CD14-positive monocyte (primary cell): ENCODE measurements around the gene NRM. TPM values are rescaled to one million over a fixed set of nuclear protein-coding genes. Genes with fewer than 3 reads are reported as not detected.

Experiments used
- DNase-seq, 3 donors: peaks; one replicate each; pipeline ENCODE4 v3.0.0-alpha.2; 2011 to 2022
- H2AFZ ChIP-seq: 2 replicates; pipeline ENCODE4 v1.6.0; 2012; ENCODE audit warnings: mild to moderate bottlenecking, low read depth, low read length, inconsistent platforms; ENCODE audit not compliant: insufficient read depth, poor library complexity, severe bottlenecking
- H3K27ac ChIP-seq, 2 donors: 1 replicate in 1 of 2; 2 replicates in 1 of 2; pipeline ENCODE4 v1.5.1; 2012 to 2013; ENCODE audit warnings: low read length in 2 of 2, control low read depth in 1 of 2, inconsistent platforms in 1 of 2, low read depth in 1 of 2, mild to moderate bottlenecking in 1 of 2
- H3K27me3 ChIP-seq, 2 donors: one replicate each; pipeline versions ENCODE4 v1.6.0 to v1.6.1; 2011 to 2013; ENCODE audit warnings: low read length in 2 of 2; ENCODE audit not compliant: control insufficient read depth in 2 of 2, insufficient read depth in 2 of 2
- H3K36me3 ChIP-seq, 2 donors: replicated peaks in 1 of 2; 1 replicate in 1 of 2; 2 replicates in 1 of 2; pipeline versions ENCODE4 v1.5.1 to v1.6.1; 2012 to 2013; ENCODE audit warnings: low read length in 2 of 2, control low read depth in 1 of 2, inconsistent platforms in 1 of 2, mild to moderate bottlenecking in 1 of 2; ENCODE audit not compliant: insufficient read depth in 2 of 2, control insufficient read depth in 1 of 2
- H3K4me1 ChIP-seq, 2 donors: 1 replicate in 1 of 2; 2 replicates in 1 of 2; pipeline versions ENCODE4 v1.5.1 to v1.6.1; 2012 to 2013; ENCODE audit warnings: low read length in 2 of 2, control low read depth in 1 of 2, inconsistent platforms in 1 of 2, mild to moderate bottlenecking in 1 of 2, moderate library complexity in 1 of 2; ENCODE audit not compliant: insufficient read depth in 2 of 2, control insufficient read depth in 1 of 2
- H3K4me2 ChIP-seq: replicated peaks from 2 replicates; pipeline ENCODE3; 2012; ENCODE audit warnings: low read length, moderate library complexity, mild to moderate bottlenecking; ENCODE audit not compliant: poor library complexity, severe bottlenecking; ENCODE audit errors: extremely low read depth
- H3K4me3 ChIP-seq, 3 experiments: fragments of 200-600 bp in 1 of 3; sonication (generic) in 1 of 3; replicated peaks in 1 of 3; 1 replicate in 2 of 3; 2 replicates in 1 of 3; pipeline ENCODE4 v1.5.1; 2011 to 2013; ENCODE audit warnings: low read length in 3 of 3, mild to moderate bottlenecking in 3 of 3, control low read depth in 2 of 3, low read depth in 2 of 3, inconsistent platforms in 1 of 3, moderate library complexity in 1 of 3
- H3K79me2 ChIP-seq: 2 replicates; pipeline ENCODE4 v1.6.0; 2012; ENCODE audit warnings: mild to moderate bottlenecking, control low read depth, inconsistent platforms, low read length, moderate library complexity; ENCODE audit not compliant: insufficient read depth
- H3K9ac ChIP-seq: 2 replicates; pipeline ENCODE4 v1.6.0; 2017; ENCODE audit warnings: low read length, mild to moderate bottlenecking; ENCODE audit not compliant: insufficient read depth, poor library complexity, severe bottlenecking
- H3K9me3 ChIP-seq, 2 donors: replicated peaks in 1 of 2; 1 replicate in 1 of 2; 2 replicates in 1 of 2; pipeline versions ENCODE4 v1.5.1 to v1.6.1; 2012 to 2013; ENCODE audit warnings: low read length in 2 of 2, control low read depth in 1 of 2; ENCODE audit not compliant: control insufficient read depth in 1 of 2, insufficient read depth in 1 of 2
- H4K20me1 ChIP-seq: 2 replicates; pipeline ENCODE4 v1.6.0; 2012; ENCODE audit warnings: mild to moderate bottlenecking, low read length, control low read depth, moderate library complexity; ENCODE audit not compliant: insufficient read depth
- H3K27ac Mint-ChIP-seq, 7 donors: one replicate each; pipeline ENCODE4 v1.8.0; 2020; ENCODE audit warnings: mild to moderate bottlenecking in 7 of 7, mixed read lengths in 7 of 7, moderate library complexity in 6 of 7, inconsistent platforms in 2 of 7
- H3K27me3 Mint-ChIP-seq, 3 donors: one replicate each; pipeline ENCODE4 v1.8.0; 2021 to 2022; ENCODE audit warnings: low read depth in 3 of 3, mild to moderate bottlenecking in 3 of 3, mixed read lengths in 3 of 3, moderate library complexity in 3 of 3, inconsistent platforms in 1 of 3
- H3K36me3 Mint-ChIP-seq, 2 donors: one replicate each; pipeline ENCODE4 v1.8.0; 2020; ENCODE audit warnings: mixed read lengths in 2 of 2, inconsistent platforms in 1 of 2, mild to moderate bottlenecking in 1 of 2
- H3K4me1 Mint-ChIP-seq: one replicate; pipeline ENCODE4 v1.8.0; 2020; ENCODE audit warnings: mild to moderate bottlenecking, mixed read lengths
- H3K4me3 Mint-ChIP-seq, 2 donors: one replicate each; pipeline ENCODE4 v1.8.0; 2020; ENCODE audit warnings: mild to moderate bottlenecking in 2 of 2, mixed read lengths in 2 of 2, moderate library complexity in 1 of 2
- H3K9me3 Mint-ChIP-seq, 7 donors: one replicate each; pipeline ENCODE4 v1.8.0; 2020 to 2022; ENCODE audit warnings: mixed read lengths in 7 of 7, mild to moderate bottlenecking in 6 of 7, moderate library complexity in 6 of 7, inconsistent platforms in 2 of 7
- WGBS: methylation state at CpG from one replicate; pipeline ENCODE4 v1.1.5; 2013; ENCODE audit warnings: missing lambda C conversion rate; ENCODE audit not compliant: insufficient coverage; 5-methylcytosine and 5-hydroxymethylcytosine counted together
- intact Hi-C, 2 donors: fragments of 100-400 bp; cut with micrococcal nuclease; formaldehyde crosslinking; loops; one replicate each; pipeline versions ENCODE4 v1.15.0 to v1.15.1; 2023
- polyA plus RNA-seq, 3 donors: library from polyadenylated mRNA; depleted of rRNA in 1 of 3; unstranded in 2 of 3; stranded (reverse) in 1 of 3; fragments of 300-500 nt in 2 of 3; fragments of >200 nt in 1 of 3; fragmentation: Illumina TruSeq in 2 of 3; gene quantifications; 1 replicate in 2 of 3; 2 replicates in 1 of 3; pipeline ENCODE4 v1.2.3, GENCODE V29; 2012 to 2021
- TF ChIP-seq, protein P1 (sequence below): fragments of 200-600 bp; IDR thresholded peaks from one replicate; pipeline ENCODE4 v1.8.0; 2022; ENCODE audit warnings: antibody characterized with exemption, mild to moderate bottlenecking

Gene NRM
- polyA plus RNA-seq, 3 donors, result 25.9 to 36.0 (median 35.0) TPM

DNA sequence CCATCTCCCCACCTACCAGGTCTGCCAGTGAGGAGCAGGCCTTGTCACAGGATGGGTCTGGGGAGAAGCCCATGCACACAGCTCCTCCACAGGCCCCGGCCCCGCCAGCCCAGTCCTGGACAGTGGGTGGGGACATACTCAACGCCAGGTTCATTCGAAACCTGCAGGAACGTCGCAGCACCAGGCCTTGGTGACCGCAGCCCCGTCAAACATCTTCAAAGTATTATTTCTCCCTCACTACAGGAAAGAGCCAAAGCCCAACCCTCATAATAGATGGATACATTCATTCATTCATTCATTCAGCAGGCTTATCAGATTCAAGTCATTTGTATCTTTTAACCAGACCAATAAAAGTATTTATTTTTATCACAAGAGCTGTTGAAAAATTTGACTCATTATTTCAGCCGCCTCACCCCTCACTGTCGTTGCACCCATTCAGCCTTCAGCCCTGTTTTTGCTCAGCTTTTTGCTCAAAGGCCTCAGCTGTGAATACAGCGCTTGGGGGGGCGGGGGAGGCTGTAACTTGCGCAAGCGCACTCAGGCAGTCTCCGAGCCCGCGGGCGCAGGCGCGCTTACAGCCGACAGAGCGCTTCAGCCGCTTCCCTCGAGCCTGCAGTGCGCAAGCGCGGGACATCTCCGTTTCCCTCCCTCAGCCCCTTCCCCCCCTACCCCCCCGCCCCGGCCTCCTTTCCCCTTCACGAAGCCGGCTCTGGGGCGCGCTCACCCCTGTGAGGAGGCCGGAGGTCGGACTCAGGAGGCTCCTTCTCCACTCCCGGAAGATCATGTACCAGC is 44.1 kb downstream of the NRM start, which contains the start of gene C6orf136:
TSS of gene C6orf136 (plus strand) at position 684 of the 792 bp plus-strand sequence. CDS start at position 783, 99 bp downstream.
- Mint-ChIP-seq H3K9me3 (no peaks in the 10 kb centered on the region), H3K36me3 (peaks cover 20 to 27% of the 10 kb centered on the region in 2 donors), H3K4me1 (peaks cover 49% of the 10 kb centered on the region), H3K27me3 (peaks cover 0 to 1% (median 0%) of the 10 kb centered on the region in 3 donors), H3K4me3 (peak within 1 kb of the TSS; percentile 81 to 91), H3K27ac (peak within 1 kb of the TSS; percentile 37 to 89 (median 78))
- Histone ChIP-seq H3K79me2 (peaks cover 40% of the 10 kb centered on the region), H3K9ac (peak within 1 kb of the TSS; percentile 88), H3K4me2 (peak within 1 kb of the TSS; percentile 98), H2AFZ (peak within 1 kb of the TSS; percentile 100), H4K20me1 (peaks cover 21% of the 10 kb centered on the region), H3K27me3 (no peaks in the 10 kb centered on the region), H3K9me3 (no peaks in the 10 kb centered on the region), H3K27ac (peak within 1 kb of the TSS; percentile 63 to 84), H3K4me3 (peak within 1 kb of the TSS; percentile 63 to 99 (median 95)), H3K4me1 (peaks cover 43 to 52% of the 10 kb centered on the region in 2 donors), H3K36me3 (peaks cover 8 to 18% of the 10 kb centered on the region in 2 donors)
- TF ChIP-seq, protein P1, sequence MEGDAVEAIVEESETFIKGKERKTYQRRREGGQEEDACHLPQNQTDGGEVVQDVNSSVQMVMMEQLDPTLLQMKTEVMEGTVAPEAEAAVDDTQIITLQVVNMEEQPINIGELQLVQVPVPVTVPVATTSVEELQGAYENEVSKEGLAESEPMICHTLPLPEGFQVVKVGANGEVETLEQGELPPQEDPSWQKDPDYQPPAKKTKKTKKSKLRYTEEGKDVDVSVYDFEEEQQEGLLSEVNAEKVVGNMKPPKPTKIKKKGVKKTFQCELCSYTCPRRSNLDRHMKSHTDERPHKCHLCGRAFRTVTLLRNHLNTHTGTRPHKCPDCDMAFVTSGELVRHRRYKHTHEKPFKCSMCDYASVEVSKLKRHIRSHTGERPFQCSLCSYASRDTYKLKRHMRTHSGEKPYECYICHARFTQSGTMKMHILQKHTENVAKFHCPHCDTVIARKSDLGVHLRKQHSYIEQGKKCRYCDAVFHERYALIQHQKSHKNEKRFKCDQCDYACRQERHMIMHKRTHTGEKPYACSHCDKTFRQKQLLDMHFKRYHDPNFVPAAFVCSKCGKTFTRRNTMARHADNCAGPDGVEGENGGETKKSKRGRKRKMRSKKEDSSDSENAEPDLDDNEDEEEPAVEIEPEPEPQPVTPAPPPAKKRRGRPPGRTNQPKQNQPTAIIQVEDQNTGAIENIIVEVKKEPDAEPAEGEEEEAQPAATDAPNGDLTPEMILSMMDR, result no peak
- intact Hi-C loops, result no loop called here
- 44% methylated on average over 9 of the region's 37 CpGs for WGBS
- peak; percentile 89 to 93 (median 92) for DNase-seq

DNA sequence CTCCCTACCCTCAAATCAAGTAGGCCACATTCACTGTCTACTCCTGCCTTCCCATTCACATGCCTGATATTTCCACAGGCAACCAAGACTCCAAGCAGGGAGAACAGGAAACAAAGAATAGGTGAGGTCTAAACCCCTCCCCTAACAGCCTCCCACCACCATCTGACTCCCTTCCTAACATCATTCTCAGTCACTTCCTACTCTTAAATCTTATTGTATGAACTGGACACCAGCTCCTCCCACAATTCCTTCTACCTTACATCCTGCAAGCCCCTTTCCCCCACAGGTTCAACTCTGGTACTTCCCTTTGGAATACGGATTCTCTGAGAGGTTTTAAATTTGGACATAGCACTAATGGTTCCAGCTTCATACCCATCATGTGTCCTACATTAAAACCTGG is 44.8 kb downstream of the NRM start:
- Histone ChIP-seq H3K4me2 (no peak overlapping the region), H3K27ac (no peak overlapping the region), H3K9ac (no peak overlapping the region), H3K36me3 (peaks cover 2 to 15% of the 10 kb centered on the region in 2 donors), H3K9me3 (no peaks in the 10 kb centered on the region), H4K20me1 (peaks cover 21% of the 10 kb centered on the region), H3K4me3 (peak overlapping the region in 1 of 3 experiments; percentile 99), H3K27me3 (no peaks in the 10 kb centered on the region), H3K4me1 (peaks cover 43 to 52% of the 10 kb centered on the region in 2 donors), H3K79me2 (peaks cover 40% of the 10 kb centered on the region), H2AFZ (no peak overlapping the region)
- Mint-ChIP-seq H3K36me3 (peaks cover 19 to 22% of the 10 kb centered on the region in 2 donors), H3K4me1 (peaks cover 49% of the 10 kb centered on the region), H3K27ac (peak overlapping the region in 6 of 7 donors; percentile 4 to 87 (median 52)), H3K4me3 (peak overlapping the region in 1 of 2 donors; percentile 21), H3K9me3 (no peaks in the 10 kb centered on the region), H3K27me3 (peaks cover 0 to 1% (median 0%) of the 10 kb centered on the region in 3 donors)
- WGBS, result no CpG with 5 or more reads among the region's 1 CpG
- intact Hi-C loops, result no loop called here
- TF ChIP-seq, protein P1, result no peak
- no peak for DNase-seq
